Keratinocyte (primary cell): ENCODE results near the gene TRNAU1AP.
"Not testable (repeated sequence)": the region's sequence is repeated elsewhere in the genome, so short reads cannot be mapped to it uniquely, and the experiment has no call there.

Experiments
- CTCF ChIP-seq, 3 experiments: IDR thresholded peaks in 1 of 3; conservative IDR thresholded peaks in 1 of 3; optimal IDR thresholded peaks in 1 of 3; 2 replicates in 2 of 3; 3 replicates in 1 of 3; pipeline versions ENCODE3 to v1.5.1; 2011; ENCODE audit warnings: low read length in 3 of 3, mild to moderate bottlenecking in 3 of 3, moderate library complexity in 2 of 3, control low read depth in 1 of 3, inconsistent platforms in 1 of 3; ENCODE audit not compliant: insufficient read depth in 2 of 3; ENCODE audit errors: extremely low read depth in 1 of 3
- EZH2 ChIP-seq: IDR thresholded peaks from one replicate; pipeline ENCODE4 v1.6.1; 2012; ENCODE audit warnings: inconsistent platforms, mild to moderate bottlenecking, low read length, moderate library complexity

- not testable (repeated sequence) for TF ChIP-seq CTCF (optimal IDR thresholded peaks at IDR 0.05 in 1 of 3, IDR thresholded peaks at IDR 0.05 in 1 of 3, conservative IDR thresholded peaks at IDR 0.05 in 1 of 3; ENCODE audit: extremely low read depth in 1 of 3, insufficient read depth in 2 of 3, low read length in 3 of 3); EZH2
Observed at GRCh38 chr1:28525002-28525642, 27.8 kb upstream of the TRNAU1AP start.
